Measurements from ENCODE around the gene SLC7A5.
"Not testable (repeated sequence)": the region's sequence is repeated elsewhere in the genome, so short reads cannot be mapped to it uniquely, and the experiment has no call there.

SLC7A5 gene

DNA sequence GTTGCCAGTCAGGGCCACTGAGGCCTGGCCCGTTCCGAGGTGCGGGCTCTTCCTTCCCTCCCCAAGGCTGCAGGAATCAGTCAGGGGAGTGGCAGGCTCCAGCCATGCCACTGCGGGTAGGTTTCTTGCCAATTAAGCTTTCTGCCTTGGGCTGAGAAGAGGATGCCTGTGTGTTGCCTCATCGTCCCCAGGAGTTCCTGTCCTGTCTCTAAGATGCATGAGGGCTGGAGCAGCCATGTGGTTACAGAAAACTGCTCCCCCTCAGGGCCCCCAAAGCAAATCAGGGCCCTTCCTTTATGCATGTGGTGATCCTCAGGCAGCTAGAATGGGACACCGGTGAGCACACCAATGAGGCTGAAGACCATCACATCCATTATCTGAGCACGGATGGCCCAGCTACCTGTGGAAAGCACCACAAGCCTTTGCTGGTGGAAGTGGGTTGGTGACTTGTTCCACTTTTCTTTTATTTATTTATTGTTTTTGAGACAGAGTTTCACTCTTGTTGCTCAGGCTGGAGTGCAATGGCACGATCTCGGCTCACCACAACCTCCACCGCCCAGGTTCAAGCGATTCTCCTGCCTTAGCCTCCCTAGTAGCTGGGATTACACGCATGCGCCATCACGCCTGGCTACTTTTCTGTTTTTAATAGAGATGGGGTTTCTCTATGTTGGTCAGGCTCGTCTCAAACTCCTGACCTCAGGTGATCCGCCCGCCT lies 27.0 kb upstream of the SLC7A5 start:
- DNase-seq (ENCODE audit: low spot score in 2 of 2): peak in 1 of 2 donors; percentile 10
- not testable (repeated sequence) for H3K9me3 Mint-ChIP-seq
- peak; percentile 1 for ATAC-seq
- H3K27ac Mint-ChIP-seq: peak overlapping the region; percentile 96
- H3K36me3 Mint-ChIP-seq: peaks cover 14% of the 10 kb centered on the region
- peak overlapping the region; percentile 76 for H3K4me3 Mint-ChIP-seq
- H3K4me1 Mint-ChIP-seq: peaks cover 51% of the 10 kb centered on the region

DNA sequence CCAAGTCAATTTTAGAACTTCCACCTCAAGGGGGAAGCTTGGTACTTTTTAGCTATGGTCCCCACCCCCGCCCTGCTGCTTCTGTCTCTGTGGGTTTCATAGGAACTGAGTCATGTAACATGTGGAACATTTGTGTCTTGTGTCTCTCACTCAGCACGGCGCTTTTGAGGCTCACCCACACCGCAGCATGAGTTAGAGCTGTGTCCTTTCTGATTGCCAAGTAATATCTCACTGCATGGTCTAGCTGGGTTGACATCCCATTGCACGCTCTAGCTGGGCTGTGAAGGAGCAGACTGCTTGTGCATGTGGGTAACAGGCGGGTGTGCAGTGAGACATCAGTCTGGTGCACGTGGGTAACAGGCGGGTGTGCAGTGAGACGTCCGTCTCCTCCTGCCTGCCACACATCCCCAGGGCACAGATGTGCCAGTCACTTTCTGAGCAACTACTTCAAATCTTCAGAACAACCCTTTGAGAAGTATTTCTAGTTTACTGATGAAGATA lies 26.4 kb upstream of the SLC7A5 start:
- Mint-ChIP-seq H3K9me3 (no peaks in the 10 kb centered on the region), H3K4me3 (peak overlapping the region; percentile 76), H3K27ac (peak overlapping the region; percentile 96), H3K36me3 (peaks cover 14% of the 10 kb centered on the region), H3K4me1 (peaks cover 51% of the 10 kb centered on the region)
- DNase-seq (ENCODE audit: low spot score in 2 of 2): peak; percentile 60 to 90
- ATAC-seq: peak; percentile 97

DNA sequence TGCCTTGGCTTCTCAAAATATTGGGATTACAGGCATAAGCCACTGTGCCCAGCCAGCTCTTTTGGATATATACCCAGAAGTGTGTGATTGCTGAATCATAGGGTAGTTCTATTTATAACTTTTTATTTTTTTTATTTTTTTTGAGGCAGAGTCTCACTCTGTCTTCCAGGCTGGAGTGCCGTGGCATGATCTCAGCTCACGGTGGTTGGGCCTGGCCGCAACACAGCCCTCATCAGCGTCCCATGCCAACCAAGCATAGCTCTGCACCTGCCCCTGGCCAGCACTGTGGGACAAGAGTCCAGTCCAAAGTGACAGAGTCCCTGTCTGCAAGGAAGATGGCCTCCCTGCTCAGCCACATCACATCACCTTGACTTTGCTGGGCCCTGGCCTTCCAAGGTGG lies 24.7 kb upstream of the SLC7A5 start:
- not testable (repeated sequence) for ATAC-seq; H3K9me3 Mint-ChIP-seq; DNase-seq (ENCODE audit: low spot score in 2 of 2); H3K4me3 Mint-ChIP-seq
- Mint-ChIP-seq H3K27ac (peak overlapping the region; percentile 96), H3K36me3 (peaks cover 14% of the 10 kb centered on the region), H3K4me1 (peaks cover 51% of the 10 kb centered on the region)

DNA sequence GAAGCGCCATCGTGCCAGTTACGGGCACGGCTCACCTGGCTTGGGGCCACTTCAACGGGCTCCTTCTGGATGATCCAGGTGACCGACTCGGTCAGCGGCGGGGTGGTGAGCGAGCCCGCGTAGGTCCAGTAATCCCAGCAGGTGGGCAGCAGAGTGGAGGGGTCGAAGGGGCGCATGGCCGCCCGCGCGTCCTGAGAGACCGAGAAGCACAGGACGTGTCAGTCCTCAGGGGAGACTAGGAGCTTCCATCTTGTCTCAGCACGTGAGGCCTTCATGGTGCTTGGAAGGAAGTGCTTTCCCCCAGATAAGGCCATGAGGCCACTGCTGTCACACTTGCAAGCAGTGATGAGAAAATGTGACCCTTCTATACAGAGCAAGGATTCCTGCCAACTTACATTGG lies 22.5 kb upstream of the SLC7A5 start:
- H3K4me3 Mint-ChIP-seq: no peak overlapping the region
- H3K4me1 Mint-ChIP-seq: peaks cover 35% of the 10 kb centered on the region
- DNase-seq (ENCODE audit: low spot score in 2 of 2) (no peak), ATAC-seq (no peak)
- peaks cover 3% of the 10 kb centered on the region for H3K9me3 Mint-ChIP-seq
- H3K36me3 Mint-ChIP-seq: peaks cover 8% of the 10 kb centered on the region
- no peak overlapping the region for H3K27ac Mint-ChIP-seq

DNA sequence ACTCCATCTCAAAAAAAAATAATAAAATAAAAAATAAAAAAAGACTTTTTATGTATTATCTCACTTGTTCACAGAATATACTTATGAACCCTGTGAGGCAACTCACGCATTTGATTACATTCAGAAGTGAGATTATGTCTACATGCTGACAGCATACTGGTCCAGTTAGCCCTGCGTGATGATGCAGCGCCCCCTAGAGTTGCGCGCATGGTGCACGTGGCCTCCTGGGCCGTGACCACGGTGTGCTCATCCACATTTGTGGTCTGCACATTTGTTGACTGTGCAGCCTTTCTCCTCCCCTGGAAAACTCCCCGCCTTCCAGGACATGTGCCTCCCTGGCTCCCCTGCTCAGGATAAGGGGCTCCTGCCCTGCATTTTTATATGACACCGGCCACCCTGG lies 20.5 kb upstream of the SLC7A5 start:
- peaks cover 21% of the 10 kb centered on the region for H3K4me1 Mint-ChIP-seq
- not testable (repeated sequence) for H3K36me3 Mint-ChIP-seq; DNase-seq (ENCODE audit: low spot score in 2 of 2); H3K9me3 Mint-ChIP-seq; H3K4me3 Mint-ChIP-seq; H3K27ac Mint-ChIP-seq
- peak; percentile 83 for ATAC-seq

DNA sequence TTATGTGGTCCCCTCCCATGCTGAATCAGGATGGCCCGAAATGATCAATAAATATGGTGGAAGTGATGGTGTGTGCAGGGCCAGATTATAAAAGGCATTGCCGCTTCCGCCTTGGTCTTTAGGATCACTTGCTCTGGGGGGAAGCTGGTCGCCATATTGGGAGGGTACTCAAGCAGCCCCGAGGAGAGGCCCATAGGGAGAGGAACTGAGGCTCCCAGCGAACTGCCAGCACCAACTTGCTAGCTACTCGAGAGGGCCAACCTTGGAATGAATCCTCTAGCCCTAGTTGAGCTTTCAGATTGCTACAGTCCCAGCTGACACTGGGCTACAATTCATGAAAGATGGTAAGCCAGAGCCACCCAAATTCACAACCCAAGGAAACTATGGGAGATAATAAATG lies 19.0 kb upstream of the SLC7A5 start:
- not testable (repeated sequence) for DNase-seq (ENCODE audit: low spot score in 2 of 2); H3K27ac Mint-ChIP-seq; H3K9me3 Mint-ChIP-seq; H3K4me1 Mint-ChIP-seq; ATAC-seq; H3K36me3 Mint-ChIP-seq; H3K4me3 Mint-ChIP-seq

DNA sequence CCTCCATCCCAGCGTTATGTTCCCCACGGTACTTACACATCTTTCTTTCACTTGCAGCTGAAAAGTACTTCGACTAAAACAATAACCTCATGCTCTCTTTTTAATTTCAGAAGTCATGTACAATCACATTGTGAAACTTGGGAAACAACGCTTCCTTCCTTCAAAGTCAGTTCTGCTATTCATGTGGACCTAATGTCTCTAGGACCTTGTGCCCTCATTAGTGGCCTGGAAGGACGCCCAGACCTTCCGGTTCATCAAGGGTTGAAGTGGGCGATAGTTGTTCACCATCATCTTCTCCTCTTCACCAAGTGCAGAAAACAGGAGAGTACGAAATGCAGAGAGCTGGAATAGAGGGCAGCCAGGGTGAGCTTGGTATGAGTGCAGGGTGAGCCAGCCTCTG lies 18.6 kb upstream of the SLC7A5 start:
- DNase-seq (ENCODE audit: low spot score in 2 of 2); H3K36me3 Mint-ChIP-seq; H3K4me3 Mint-ChIP-seq; H3K27ac Mint-ChIP-seq; H3K4me1 Mint-ChIP-seq; H3K9me3 Mint-ChIP-seq; ATAC-seq: not testable (repeated sequence)

DNA sequence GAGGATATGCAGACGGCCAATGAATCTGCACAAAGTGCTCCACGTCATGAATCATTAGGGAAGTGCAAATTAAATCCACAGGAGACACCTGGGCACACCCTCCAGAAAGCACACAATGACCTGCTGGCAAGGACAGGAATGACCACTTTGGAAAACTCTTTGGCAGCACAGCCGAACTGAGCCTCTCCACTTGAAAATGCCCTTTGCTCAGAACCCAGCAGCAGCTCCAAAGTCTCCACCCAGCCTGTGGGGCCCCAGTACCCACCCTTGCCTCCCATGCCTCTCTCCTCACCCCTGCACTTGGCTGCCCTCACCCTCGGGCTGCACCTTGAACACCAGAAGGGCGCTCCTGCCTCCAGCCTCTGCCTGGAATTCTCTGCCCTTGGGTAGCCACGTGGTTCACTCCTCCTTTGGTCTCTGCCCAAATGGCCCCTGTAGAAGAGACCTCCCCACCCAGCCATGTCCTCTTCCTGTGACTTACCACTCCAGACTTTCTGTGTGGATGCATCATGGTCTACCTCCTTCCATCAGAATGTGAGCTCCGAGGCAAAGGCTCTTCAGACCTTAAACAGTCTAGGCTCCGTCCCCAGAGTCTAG lies 16.2 kb upstream of the SLC7A5 start:
- not testable (repeated sequence) for H3K9me3 Mint-ChIP-seq; H3K27ac Mint-ChIP-seq; H3K36me3 Mint-ChIP-seq; ATAC-seq; DNase-seq (ENCODE audit: low spot score in 2 of 2); H3K4me3 Mint-ChIP-seq
- H3K4me1 Mint-ChIP-seq: peaks cover 11% of the 10 kb centered on the region

DNA sequence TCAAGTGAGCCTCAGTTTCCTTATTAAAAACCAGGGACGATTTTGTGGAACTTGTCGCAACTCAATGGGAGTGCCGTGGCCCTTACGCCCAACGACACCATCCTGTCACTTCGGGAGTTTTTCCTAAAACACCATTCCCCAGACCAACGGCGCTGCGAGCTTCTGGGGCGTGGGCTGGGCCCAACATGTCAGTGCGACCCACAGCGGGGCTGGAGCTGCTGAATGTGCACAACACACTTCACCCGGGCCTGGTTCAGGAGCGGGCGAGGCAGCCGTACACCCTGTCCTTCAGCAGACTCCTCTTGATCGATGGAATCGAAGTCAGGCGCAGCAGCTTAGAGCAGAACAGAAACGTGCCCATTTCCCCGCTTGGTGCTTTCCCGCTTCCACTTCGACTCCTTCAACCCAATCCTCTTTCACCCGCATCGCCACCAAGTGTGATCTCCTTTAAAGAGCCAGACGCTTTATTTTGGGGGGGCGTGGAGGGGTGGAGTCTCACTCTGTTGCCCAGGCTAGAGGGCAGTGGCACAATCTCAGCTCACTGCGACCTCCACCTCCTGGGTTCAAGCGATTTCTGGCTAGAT lies 13.2 kb upstream of the SLC7A5 start:
- no peak overlapping the region for H3K27ac Mint-ChIP-seq
- no peak overlapping the region for H3K4me3 Mint-ChIP-seq

DNA sequence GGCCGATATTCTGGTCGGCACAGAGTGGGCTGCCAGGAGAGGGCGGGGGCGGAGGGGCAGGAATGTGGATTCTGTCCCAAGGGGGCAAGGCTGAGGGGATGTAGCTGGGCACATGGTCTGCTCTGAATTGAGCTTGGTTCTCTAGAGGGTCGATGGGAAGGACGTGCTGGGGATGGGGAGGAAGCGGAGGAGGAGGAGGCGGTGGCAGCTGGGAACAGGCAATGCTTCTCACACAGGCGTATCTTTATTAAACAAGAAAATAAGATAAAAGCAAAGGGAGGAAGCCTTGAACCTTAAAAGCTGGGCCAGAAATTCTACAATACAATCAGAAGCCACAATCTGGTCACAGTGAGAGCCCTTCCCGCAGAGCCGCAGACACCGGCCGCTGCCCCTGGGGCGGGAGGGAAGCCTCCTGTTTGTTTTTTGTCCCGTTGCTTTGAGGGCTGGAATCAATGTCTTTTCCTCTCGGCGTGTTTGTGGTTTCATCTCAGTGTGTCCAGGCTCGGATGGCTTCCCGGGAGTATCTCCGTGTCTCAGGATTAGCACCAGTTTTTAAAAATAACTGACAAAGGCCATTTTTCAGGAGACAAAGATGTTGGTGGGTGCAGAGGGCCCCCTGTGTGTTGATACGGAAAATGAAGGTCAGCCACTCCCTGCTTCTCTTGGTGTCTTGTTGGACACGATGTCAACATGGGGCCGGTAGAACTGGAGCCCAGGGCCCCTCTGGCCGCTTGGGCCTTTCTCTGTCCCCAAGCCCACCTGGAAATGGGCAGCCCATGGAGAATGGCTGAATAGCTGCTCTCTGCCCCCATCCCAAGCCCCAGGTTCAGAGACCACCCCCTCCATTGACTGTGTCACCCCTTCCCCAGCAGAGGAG lies 12.3 kb upstream of the SLC7A5 start:
- no peaks in the 10 kb centered on the region for H3K9me3 Mint-ChIP-seq
- H3K27ac Mint-ChIP-seq: no peak overlapping the region
- DNase-seq (ENCODE audit: low spot score in 2 of 2) (no peak), ATAC-seq (no peak)
- H3K4me1 Mint-ChIP-seq: peaks cover 31% of the 10 kb centered on the region
- H3K4me3 Mint-ChIP-seq: no peak overlapping the region
- no peaks in the 10 kb centered on the region for H3K36me3 Mint-ChIP-seq

More for the DNA sequence above, 13.2 kb upstream of the SLC7A5 start:
- H3K9me3 Mint-ChIP-seq: no peaks in the 10 kb centered on the region
- DNase-seq (ENCODE audit: low spot score in 2 of 2): no peak
- H3K36me3 Mint-ChIP-seq: no peaks in the 10 kb centered on the region
- ATAC-seq: peak; percentile 22
- H3K4me1 Mint-ChIP-seq: peaks cover 29% of the 10 kb centered on the region

DNA sequence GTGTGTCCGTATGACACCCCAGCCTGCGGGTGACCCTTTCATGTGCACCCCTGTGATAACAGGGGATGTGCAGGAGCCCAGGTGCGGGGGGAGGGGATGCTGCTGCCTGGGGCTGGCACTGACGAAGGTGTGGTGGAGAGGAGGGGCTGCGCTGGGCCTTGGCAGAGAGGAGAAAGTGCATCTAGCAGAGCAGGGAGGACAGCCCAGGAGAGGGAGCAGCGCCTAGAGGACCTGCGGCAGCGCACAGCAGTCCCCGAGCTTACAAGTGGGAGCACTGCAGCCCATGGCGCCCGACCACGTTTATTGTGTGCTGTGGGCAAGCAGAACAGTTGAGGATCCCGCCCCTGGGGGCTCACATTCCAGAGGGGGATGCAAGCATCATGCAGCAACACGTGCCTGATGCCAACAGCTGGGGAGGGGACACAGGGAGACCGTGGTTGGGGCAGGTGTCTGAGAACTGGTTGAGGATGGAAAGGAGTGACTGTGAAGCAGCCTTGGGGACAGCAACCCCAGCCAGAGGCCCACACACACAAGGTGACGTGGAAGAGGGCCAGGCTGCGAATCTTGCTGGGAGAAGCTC lies 10.9 kb upstream of the SLC7A5 start:
- H3K36me3 Mint-ChIP-seq: peaks cover 3% of the 10 kb centered on the region
- H3K4me3 Mint-ChIP-seq: no peak overlapping the region
- DNase-seq (ENCODE audit: low spot score in 2 of 2): no peak
- H3K9me3 Mint-ChIP-seq: no peaks in the 10 kb centered on the region
- H3K4me1 Mint-ChIP-seq: peaks cover 33% of the 10 kb centered on the region
- peak overlapping the region; percentile 76 for H3K27ac Mint-ChIP-seq
- ATAC-seq: no peak

DNA sequence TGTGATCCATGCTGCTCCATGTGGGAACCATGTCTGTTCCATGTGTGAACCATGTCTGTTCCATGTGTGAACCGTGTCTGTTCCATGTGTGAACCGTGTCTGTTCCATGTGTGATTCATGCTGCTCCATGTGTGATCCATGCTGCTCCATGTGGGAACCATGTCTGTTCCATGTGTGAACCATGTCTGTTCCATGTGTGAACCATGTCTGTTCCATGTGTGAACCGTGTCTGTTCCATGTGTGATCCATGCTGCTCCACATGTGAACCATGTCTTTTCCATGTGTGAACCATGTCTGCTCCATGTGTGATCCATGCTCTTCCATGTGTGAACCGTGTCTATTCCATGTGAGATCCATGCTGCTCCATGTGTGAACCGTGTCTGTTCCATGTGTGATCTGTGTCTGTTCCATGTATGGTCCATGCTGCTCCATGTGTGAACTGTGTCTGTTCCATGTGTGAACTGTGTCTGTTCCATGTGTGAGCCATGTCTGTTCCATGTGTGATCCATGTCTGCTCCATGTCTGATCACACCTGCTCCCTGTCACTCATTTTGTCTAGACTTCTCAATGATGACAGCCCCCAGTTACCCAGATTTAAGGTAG lies 10.2 kb upstream of the SLC7A5 start:
- ATAC-seq; DNase-seq (ENCODE audit: low spot score in 2 of 2); H3K9me3 Mint-ChIP-seq; H3K36me3 Mint-ChIP-seq; H3K4me3 Mint-ChIP-seq: not testable (repeated sequence)
- Mint-ChIP-seq H3K27ac (peak overlapping the region; percentile 76), H3K4me1 (peaks cover 40% of the 10 kb centered on the region)

DNA sequence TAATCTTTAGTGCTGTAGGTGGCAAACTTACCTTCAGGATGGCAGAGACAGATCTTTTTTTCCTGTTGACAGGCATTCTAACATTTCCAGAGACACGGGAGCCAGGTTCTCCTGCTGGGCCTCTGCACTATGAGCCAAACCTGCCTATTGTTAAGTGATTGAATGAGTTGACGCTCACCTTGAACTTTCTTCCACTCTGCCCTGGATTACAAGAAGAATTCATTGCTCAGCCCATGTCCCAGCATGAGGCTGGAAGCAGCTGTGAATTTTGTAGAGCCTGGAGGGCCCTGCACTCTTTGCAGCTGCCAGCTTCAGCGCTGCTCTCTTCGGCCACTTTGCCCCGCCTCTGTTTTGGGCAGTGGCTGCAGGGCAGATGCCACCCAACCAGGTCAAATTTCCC lies 9.4 kb upstream of the SLC7A5 start:
- Mint-ChIP-seq H3K9me3 (no peaks in the 10 kb centered on the region), H3K36me3 (peaks cover 8% of the 10 kb centered on the region), H3K27ac (no peak overlapping the region), H3K4me3 (no peak overlapping the region), H3K4me1 (peaks cover 43% of the 10 kb centered on the region)
- ATAC-seq: no peak
- DNase-seq (ENCODE audit: low spot score in 2 of 2): no peak

DNA sequence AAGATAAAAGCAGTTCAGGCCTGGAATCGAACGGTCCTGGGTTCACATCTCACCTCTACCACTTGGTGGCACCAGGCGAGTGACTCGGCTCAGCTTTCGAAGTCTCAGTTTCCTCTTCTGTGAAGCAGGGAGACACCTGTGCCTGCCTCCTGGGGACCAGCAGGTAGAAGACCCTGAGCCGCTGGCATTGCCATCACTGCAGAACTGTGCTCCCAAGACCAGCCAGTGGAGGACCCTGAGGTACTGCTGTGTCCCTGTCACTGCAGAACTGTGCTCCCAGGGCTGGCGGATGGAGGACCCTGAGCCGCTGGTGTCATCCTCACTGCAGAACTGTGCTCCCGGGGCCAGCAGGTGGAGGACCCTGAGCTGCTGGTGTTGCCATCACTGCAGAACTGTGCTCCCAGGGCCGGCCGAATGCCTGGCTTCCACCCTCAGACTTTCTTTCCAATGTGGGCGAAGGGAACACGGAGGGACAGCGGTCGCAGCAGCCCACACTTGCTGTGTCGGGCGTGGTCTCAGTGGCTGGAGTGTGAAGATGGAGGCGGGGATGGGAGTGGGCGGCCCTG lies 8.7 kb upstream of the SLC7A5 start:
- H3K36me3 Mint-ChIP-seq: peaks cover 8% of the 10 kb centered on the region
- DNase-seq (ENCODE audit: low spot score in 2 of 2): no peak
- H3K4me1 Mint-ChIP-seq: peaks cover 45% of the 10 kb centered on the region
- ATAC-seq: peak; percentile 53
- peak overlapping the region; percentile 60 for H3K27ac Mint-ChIP-seq
- no peaks in the 10 kb centered on the region for H3K9me3 Mint-ChIP-seq
- no peak overlapping the region for H3K4me3 Mint-ChIP-seq
